IMR-90 (cell line): ENCODE measurements around the gene MRPS26. TPM values are rescaled to one million over a fixed set of nuclear protein-coding genes. Genes with fewer than 3 reads are reported as not detected.

Experiments
- ATAC-seq: fragments of 200-7000 bp; cut with Tn5 transposase; 2 replicates; pipeline ENCODE4 v1.9.1; 2020; ENCODE audit warnings: low read depth, mild to moderate bottlenecking, moderate library complexity
- BruUV-seq: library from RNA; stranded (reverse); fragments of 400-500 nt; replicated peaks from 2 replicates; lab custom pipeline; 2021; lab: Mats Ljungman, UMichigan
- CTCF ChIA-PET: fragments of 300-600 bp; formaldehyde crosslinking; extraction: SDS; loops from one replicate; lab custom pipeline; 2021; ENCODE audit warnings: antibody characterized with exemption; lab: Yijun Ruan, JAX
- POLR2A ChIA-PET: fragments of 300-600 bp; sonication (Branson Sonifier 250); formaldehyde crosslinking; loops from one replicate; lab custom pipeline; 2022; ENCODE audit warnings: antibody characterized with exemption; ENCODE audit not compliant: unreplicated experiment; lab: Charles Lee
- DNase-seq: peaks from one replicate; pipeline ENCODE4 v3.0.0; 2013
- H2AFZ ChIP-seq: replicated peaks from 2 replicates; pipeline ENCODE3; 2013; ENCODE audit warnings: low read length, mild to moderate bottlenecking; ENCODE audit not compliant: poor library complexity
- H2AK5ac ChIP-seq: 2 replicates; pipeline ENCODE4 v1.6.1; 2013; ENCODE audit warnings: low read depth, low read length, inconsistent platforms
- H2AK9ac ChIP-seq: replicated peaks from 2 replicates; pipeline ENCODE3; 2013; ENCODE audit warnings: mild to moderate bottlenecking, low read depth, low read length, moderate library complexity; ENCODE audit not compliant: poor library complexity
- H2BK120ac ChIP-seq: 2 replicates; pipeline ENCODE4 v1.6.1; 2013; ENCODE audit warnings: low read depth, low read length, inconsistent platforms
- H2BK15ac ChIP-seq: 3 replicates; pipeline ENCODE4 v1.6.1; 2013; ENCODE audit warnings: low read depth, low read length, inconsistent platforms
- H2BK20ac ChIP-seq: 2 replicates; pipeline ENCODE4 v1.6.1; 2013; ENCODE audit warnings: low read depth, mild to moderate bottlenecking, inconsistent platforms, low read length, moderate library complexity
- H2BK5ac ChIP-seq: 2 replicates; pipeline ENCODE4 v1.6.1; 2013; ENCODE audit warnings: mild to moderate bottlenecking, low read depth, low read length, inconsistent platforms; ENCODE audit not compliant: poor library complexity, severe bottlenecking
- H3K14ac ChIP-seq: replicated peaks from 2 replicates; pipeline ENCODE4 v1.6.1; 2013; ENCODE audit warnings: low read depth, low read length, inconsistent platforms
- H3K18ac ChIP-seq: 2 replicates; pipeline ENCODE4 v1.6.1; 2013; ENCODE audit warnings: low read depth, low read length, control low read depth
- H3K23ac ChIP-seq: 2 replicates; pipeline ENCODE4 v1.6.1; 2013; ENCODE audit warnings: low read depth, low read length, inconsistent platforms
- H3K27ac ChIP-seq: 2 replicates; pipeline ENCODE4 v1.5.1; 2013; ENCODE audit warnings: mild to moderate bottlenecking, control low read depth, low read length; ENCODE audit not compliant: insufficient read depth
- H3K27me3 ChIP-seq: 2 replicates; pipeline ENCODE4 v1.6.1; 2013; ENCODE audit warnings: low read length; ENCODE audit not compliant: control insufficient read depth, insufficient read depth
- H3K36me3 ChIP-seq: 2 replicates; pipeline ENCODE4 v1.6.1; 2013; ENCODE audit warnings: low read length, mixed read lengths; ENCODE audit not compliant: control insufficient read depth, insufficient read depth
- H3K4ac ChIP-seq: 2 replicates; pipeline ENCODE4 v1.6.1; 2013; ENCODE audit warnings: low read depth, low read length, inconsistent platforms
- H3K4me1 ChIP-seq: 2 replicates; pipeline ENCODE4 v1.6.1; 2013; ENCODE audit warnings: low read length, mixed read lengths; ENCODE audit not compliant: control insufficient read depth, insufficient read depth
- H3K4me2 ChIP-seq: 2 replicates; pipeline ENCODE4 v1.6.1; 2013; ENCODE audit warnings: low read depth, mild to moderate bottlenecking, control low read depth, low read length, moderate library complexity
- H3K4me3 ChIP-seq: 2 replicates; pipeline ENCODE4 v1.5.1; 2013; ENCODE audit warnings: low read depth, mild to moderate bottlenecking, control low read depth, low read length, moderate library complexity; ENCODE audit not compliant: insufficient read depth
- H3K56ac ChIP-seq: 2 replicates; pipeline ENCODE4 v1.6.1; 2013; ENCODE audit warnings: low read length, inconsistent platforms; ENCODE audit not compliant: insufficient read depth; ENCODE audit errors: extremely low read depth
- H3K79me1 ChIP-seq, 2 experiments: 2 replicates each; pipeline ENCODE4 v1.6.1; 2013; ENCODE audit warnings: low read length in 2 of 2, inconsistent platforms in 1 of 2, low read depth in 1 of 2
- H3K9ac ChIP-seq: 2 replicates; pipeline ENCODE4 v1.6.1; 2013; ENCODE audit warnings: low read depth, low read length, control low read depth
- H3K9me1 ChIP-seq: 2 replicates; pipeline ENCODE4 v1.6.1; 2013; ENCODE audit warnings: low read length, inconsistent platforms; ENCODE audit not compliant: insufficient read depth
- H3K9me3 ChIP-seq: 2 replicates; pipeline ENCODE4 v1.6.1; 2013; ENCODE audit warnings: low read length; ENCODE audit not compliant: control insufficient read depth, insufficient read depth
- H4K20me1 ChIP-seq: 2 replicates; pipeline ENCODE4 v1.6.1; 2013; ENCODE audit warnings: low read length, inconsistent platforms; ENCODE audit not compliant: insufficient read depth
- H4K5ac ChIP-seq: 2 replicates; pipeline ENCODE4 v1.6.1; 2013; ENCODE audit warnings: mild to moderate bottlenecking, low read depth, low read length, control low read depth
- H4K8ac ChIP-seq, 2 experiments: 2 replicates each; pipeline ENCODE4 v1.6.1; 2013; ENCODE audit warnings: low read depth in 2 of 2, low read length in 2 of 2, control low read depth in 1 of 2, inconsistent platforms in 1 of 2
- H4K91ac ChIP-seq: 2 replicates; pipeline ENCODE4 v1.6.1; 2013; ENCODE audit warnings: low read depth, low read length, inconsistent platforms; ENCODE audit not compliant: insufficient read depth
- CHD1 ChIP-seq: IDR thresholded peaks from 2 replicates; pipeline ENCODE4 v1.6.1; 2012; ENCODE audit warnings: low read depth, low read length, improper control_type of control experiment
- MAZ ChIP-seq: IDR thresholded peaks from 2 replicates; pipeline ENCODE4 v1.6.1; 2012; ENCODE audit warnings: low read depth, mild to moderate bottlenecking, low read length, improper control_type of control experiment, moderate library complexity, borderline replicate concordance
- MXI1 ChIP-seq: IDR thresholded peaks from 2 replicates; pipeline ENCODE4 v1.6.1; 2012; ENCODE audit warnings: low read depth, mild to moderate bottlenecking, low read length, moderate library complexity, borderline replicate concordance
- NFE2L2 ChIP-seq: fragments of 150-350 bp; IDR thresholded peaks from 2 replicates; pipeline ENCODE4 v1.6.1; 2016; ENCODE audit warnings: low read depth, mild to moderate bottlenecking, low read length
- RAD21 ChIP-seq: IDR thresholded peaks from 2 replicates; pipeline ENCODE4 v1.6.1; 2012; ENCODE audit warnings: low read length, improper control_type of control experiment
- WGBS, 2 experiments: methylation state at CpG; one replicate each; pipeline versions ENCODE4 v1.1.5 to v1.1.7; 2013; ENCODE audit warnings: missing lambda C conversion rate in 2 of 2; ENCODE audit not compliant: insufficient read length in 1 of 2; ENCODE audit errors: extremely low coverage in 2 of 2; 5-methylcytosine and 5-hydroxymethylcytosine counted together
- dilution Hi-C: fragments of 300-500 bp; cut with HindIII; formaldehyde crosslinking; loops from one replicate; pipeline ENCODE4 v1.14.3; 2018; ENCODE audit warnings: low sequenced_read_pairs; ENCODE audit not compliant: unreplicated experiment
- in situ Hi-C: fragments of 300-500 bp; cut with MboI; formaldehyde crosslinking; loops from 3 replicates; pipeline ENCODE4 v1.14.3; 2019; ENCODE audit warnings: low sequenced_read_pairs, inconsistent platforms, mixed read lengths
- intact Hi-C: fragments of 100-400 bp; cut with micrococcal nuclease; formaldehyde crosslinking; loops from 2 replicates; pipeline ENCODE4 v1.10.0; 2022
- polyA plus RNA-seq, 3 experiments: library from polyadenylated mRNA; depleted of rRNA; stranded (reverse); fragments of >200 nt; gene quantifications; 2 replicates each; pipeline ENCODE4 v1.2.3, GENCODE V29; 2012; ENCODE audit warnings: low replicate concordance in 1 of 3
- total RNA-seq: library from RNA; depleted of rRNA; stranded (reverse); fragments of >200 nt; gene quantifications from 2 replicates; pipeline ENCODE4 v1.2.3, GENCODE V29; 2012
- TF ChIP-seq, protein P1 (sequence below): conservative IDR thresholded peaks from 2 replicates; pipeline ENCODE4 v1.5.1; 2012; ENCODE audit warnings: mild to moderate bottlenecking, low read depth, low read length, improper control_type of control experiment

The MRPS26 gene
- total and polyA plus RNA-seq, 2 of the 4 experiments (the other 2 are of a cell fraction): 22.2 to 38.6 TPM

DNA sequence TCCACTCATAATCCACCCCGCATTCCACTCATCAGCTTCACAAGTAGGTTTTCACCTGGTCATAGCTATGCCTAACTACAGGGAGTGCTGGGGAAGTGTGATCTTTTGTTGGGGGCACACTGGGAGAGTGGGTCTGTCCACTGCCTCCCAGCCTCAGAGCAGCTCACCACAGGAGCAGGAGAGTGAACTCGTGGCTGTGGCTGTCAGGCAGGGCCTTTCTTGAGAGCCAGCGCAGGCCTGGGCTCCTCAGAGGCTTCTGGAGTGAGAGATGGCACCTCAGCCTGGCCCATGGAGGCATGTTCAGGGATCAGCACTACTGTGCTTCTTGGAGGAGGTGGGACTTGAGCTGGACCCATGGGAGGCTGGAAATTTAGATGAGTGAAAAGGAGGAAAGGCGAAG is 6.4 kb upstream of the MRPS26 start:
- H2AK9ac ChIP-seq: no peak overlapping the region
- no peaks in the 10 kb centered on the region for H3K27me3 ChIP-seq
- no peak for DNase-seq
- 0 out of 2 replicates have a peak, but pooled peaks cover 4% of the 10 kb centered on the region for H3K9me1 ChIP-seq
- H3K4me2 ChIP-seq: no peak overlapping the region
- no peak overlapping the region for H4K91ac ChIP-seq
- dilution Hi-C loops (no loop called here), intact Hi-C loops (no loop called here), in situ Hi-C loops (no loop called here)
- H3K23ac ChIP-seq: no peak overlapping the region
- H2BK20ac ChIP-seq: no peak overlapping the region
- H3K9me3 ChIP-seq: no peaks in the 10 kb centered on the region
- no peak overlapping the region for H3K27ac ChIP-seq
- H3K4ac ChIP-seq: no peak overlapping the region
- POLR2A ChIA-PET: no interaction called here
- no peak for ATAC-seq
- no peak overlapping the region for H2BK120ac ChIP-seq
- CTCF ChIA-PET: no interaction called here
- H2BK15ac ChIP-seq: no peak overlapping the region
- no peak overlapping the region for H2AFZ ChIP-seq
- no peak overlapping the region for H2BK5ac ChIP-seq
- H3K79me1 ChIP-seq: no peaks in the 10 kb centered on the region
- H4K8ac ChIP-seq: no peak overlapping the region
- H3K56ac ChIP-seq: no peak overlapping the region
- H4K20me1 ChIP-seq: no peaks in the 10 kb centered on the region
- 100% methylated on average over 1 of the region's 4 CpGs; no CpG with 5 or more reads in 1 of the 2 experiments for WGBS, 2 experiments
- H2AK5ac ChIP-seq: no peak overlapping the region
- H3K18ac ChIP-seq: no peak overlapping the region
- H3K14ac ChIP-seq: no peak overlapping the region
- TF ChIP-seq, protein P1, sequence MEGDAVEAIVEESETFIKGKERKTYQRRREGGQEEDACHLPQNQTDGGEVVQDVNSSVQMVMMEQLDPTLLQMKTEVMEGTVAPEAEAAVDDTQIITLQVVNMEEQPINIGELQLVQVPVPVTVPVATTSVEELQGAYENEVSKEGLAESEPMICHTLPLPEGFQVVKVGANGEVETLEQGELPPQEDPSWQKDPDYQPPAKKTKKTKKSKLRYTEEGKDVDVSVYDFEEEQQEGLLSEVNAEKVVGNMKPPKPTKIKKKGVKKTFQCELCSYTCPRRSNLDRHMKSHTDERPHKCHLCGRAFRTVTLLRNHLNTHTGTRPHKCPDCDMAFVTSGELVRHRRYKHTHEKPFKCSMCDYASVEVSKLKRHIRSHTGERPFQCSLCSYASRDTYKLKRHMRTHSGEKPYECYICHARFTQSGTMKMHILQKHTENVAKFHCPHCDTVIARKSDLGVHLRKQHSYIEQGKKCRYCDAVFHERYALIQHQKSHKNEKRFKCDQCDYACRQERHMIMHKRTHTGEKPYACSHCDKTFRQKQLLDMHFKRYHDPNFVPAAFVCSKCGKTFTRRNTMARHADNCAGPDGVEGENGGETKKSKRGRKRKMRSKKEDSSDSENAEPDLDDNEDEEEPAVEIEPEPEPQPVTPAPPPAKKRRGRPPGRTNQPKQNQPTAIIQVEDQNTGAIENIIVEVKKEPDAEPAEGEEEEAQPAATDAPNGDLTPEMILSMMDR: no peak
- no peak for TF ChIP-seq RAD21
- TF ChIP-seq CHD1: no peak
- TF ChIP-seq MAZ: no peak
- TF ChIP-seq MXI1: no peak
- no peak for TF ChIP-seq NFE2L2
- BruUV-seq: no TSS peak
- H3K36me3 ChIP-seq: peaks cover 52% of the 10 kb centered on the region
- H3K4me3 ChIP-seq: no peak overlapping the region
- H3K4me1 ChIP-seq: peaks cover 6% of the 10 kb centered on the region; the same call in 1 of the 2 replicates
- H4K5ac ChIP-seq: no peak overlapping the region
- H3K9ac ChIP-seq: no peak overlapping the region
